Measurements from ENCODE around the gene PCCB.

PCCB gene

DNA sequence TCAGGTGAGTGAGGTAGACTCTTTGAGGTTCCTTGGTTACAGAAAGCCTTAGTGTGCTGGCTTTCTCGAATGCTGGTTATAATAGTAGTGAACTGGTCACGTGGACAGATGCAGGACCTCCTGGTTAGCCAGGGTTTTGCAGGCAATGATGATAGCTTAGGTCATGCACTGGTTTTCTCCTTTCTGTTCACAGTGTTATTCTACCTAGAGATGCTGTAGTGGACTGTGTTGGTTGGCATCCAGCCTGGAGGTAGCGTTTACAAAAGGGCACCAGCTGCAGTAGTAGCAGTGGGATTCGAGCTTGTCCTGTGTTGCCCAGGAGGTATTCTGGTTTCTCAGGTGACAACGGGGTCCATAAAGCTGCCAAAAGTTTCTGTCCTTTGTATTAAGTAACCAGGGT, 27.0 kb downstream of the PCCB start:
- peaks cover 0 to 2% (median 0%) of the 10 kb centered on the region in 4 donors for H3K4me1 ChIP-seq
- TF ChIP-seq, protein P1, sequence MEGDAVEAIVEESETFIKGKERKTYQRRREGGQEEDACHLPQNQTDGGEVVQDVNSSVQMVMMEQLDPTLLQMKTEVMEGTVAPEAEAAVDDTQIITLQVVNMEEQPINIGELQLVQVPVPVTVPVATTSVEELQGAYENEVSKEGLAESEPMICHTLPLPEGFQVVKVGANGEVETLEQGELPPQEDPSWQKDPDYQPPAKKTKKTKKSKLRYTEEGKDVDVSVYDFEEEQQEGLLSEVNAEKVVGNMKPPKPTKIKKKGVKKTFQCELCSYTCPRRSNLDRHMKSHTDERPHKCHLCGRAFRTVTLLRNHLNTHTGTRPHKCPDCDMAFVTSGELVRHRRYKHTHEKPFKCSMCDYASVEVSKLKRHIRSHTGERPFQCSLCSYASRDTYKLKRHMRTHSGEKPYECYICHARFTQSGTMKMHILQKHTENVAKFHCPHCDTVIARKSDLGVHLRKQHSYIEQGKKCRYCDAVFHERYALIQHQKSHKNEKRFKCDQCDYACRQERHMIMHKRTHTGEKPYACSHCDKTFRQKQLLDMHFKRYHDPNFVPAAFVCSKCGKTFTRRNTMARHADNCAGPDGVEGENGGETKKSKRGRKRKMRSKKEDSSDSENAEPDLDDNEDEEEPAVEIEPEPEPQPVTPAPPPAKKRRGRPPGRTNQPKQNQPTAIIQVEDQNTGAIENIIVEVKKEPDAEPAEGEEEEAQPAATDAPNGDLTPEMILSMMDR (IDR thresholded peaks at IDR 0.05), result no peak
- DNase-seq, result no peak
- H3K4me3 ChIP-seq, result no peak overlapping the region
- H3K27me3 ChIP-seq, result no peaks in the 10 kb centered on the region
- H3K27ac ChIP-seq, result no peak overlapping the region
- intact Hi-C loops (cut with DNase I; ENCODE audit: low total_unique reads), result no loop called here
- H3K9me3 ChIP-seq, result peaks cover 6 to 12% (median 6%) of the 10 kb centered on the region in 3 donors
- peaks cover 41 to 51% (median 48%) of the 10 kb centered on the region in 3 donors for H3K36me3 ChIP-seq

DNA sequence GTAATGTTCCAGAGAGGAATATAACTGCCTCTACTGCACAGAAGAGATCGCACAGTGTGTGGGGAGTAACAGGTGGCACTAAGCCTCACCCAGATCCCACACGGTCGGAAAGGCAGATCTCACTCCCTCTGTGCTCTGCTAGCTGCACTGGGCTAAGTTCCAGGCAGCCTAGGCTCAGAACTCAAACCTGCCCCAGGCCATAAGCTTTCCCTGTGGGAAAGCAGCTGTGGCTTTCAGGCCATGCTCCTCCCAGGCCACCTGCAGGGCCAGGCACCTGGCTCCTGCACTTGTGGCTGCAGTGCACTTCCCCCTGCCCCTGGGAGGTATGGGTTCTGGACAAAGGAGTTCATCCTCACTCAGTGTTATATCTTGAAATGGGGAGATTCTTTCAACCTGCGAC, 27.5 kb downstream of the PCCB start:
- Histone ChIP-seq H3K4me1 (peaks cover 0 to 6% (median 0%) of the 10 kb centered on the region in 4 donors), H3K4me3 (no peak overlapping the region), H3K27ac (no peak overlapping the region), H3K27me3 (no peaks in the 10 kb centered on the region), H3K36me3 (peaks cover 41 to 51% (median 48%) of the 10 kb centered on the region in 3 donors), H3K9me3 (peaks cover 6 to 12% (median 6%) of the 10 kb centered on the region in 3 donors)
- no peak for DNase-seq
- TF ChIP-seq, protein P1 (IDR thresholded peaks at IDR 0.05), result no peak
- intact Hi-C loops (cut with DNase I; ENCODE audit: low total_unique reads), result no loop called here

DNA sequence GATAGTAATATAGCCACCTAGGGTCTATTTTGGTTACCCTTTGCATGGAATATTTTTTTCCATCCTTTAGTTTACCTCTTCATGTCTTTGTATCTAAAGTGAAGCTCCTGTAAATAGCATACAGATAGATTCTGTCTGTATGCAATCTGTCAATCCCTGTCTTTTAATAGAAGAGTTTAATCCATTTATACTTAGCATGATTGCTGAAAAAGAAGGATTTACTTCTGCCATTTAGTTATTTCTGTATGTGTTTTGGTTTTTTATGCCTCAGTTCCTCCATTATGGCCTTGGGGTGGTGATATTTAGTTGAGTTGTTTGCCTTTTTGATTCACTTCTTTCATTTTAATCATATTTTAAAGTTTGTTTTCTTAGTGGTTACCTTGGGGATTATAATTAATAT, 29.0 kb downstream of the PCCB start:
- intact Hi-C loops (cut with DNase I; ENCODE audit: low total_unique reads), result no loop called here
- peaks cover 45 to 55% (median 48%) of the 10 kb centered on the region in 3 donors for H3K36me3 ChIP-seq

GRCh38 chr3:136280961-136281360, 30.8 kb downstream of the PCCB start:
- Histone ChIP-seq H3K36me3 (peaks cover 59 to 66% (median 63%) of the 10 kb centered on the region in 3 donors), H3K27ac (no peak overlapping the region), H3K4me3 (no peak overlapping the region), H3K27me3 (no peaks in the 10 kb centered on the region), H3K9me3 (peaks cover 6 to 12% (median 6%) of the 10 kb centered on the region in 3 donors), H3K4me1 (peaks cover 0 to 6% (median 0%) of the 10 kb centered on the region in 4 donors)
- TF ChIP-seq, protein P1 (IDR thresholded peaks at IDR 0.05), result no peak
- intact Hi-C loops (cut with DNase I; ENCODE audit: low total_unique reads), result no loop called here
- no peak for DNase-seq

More for the DNA sequence above, 29.0 kb downstream of the PCCB start:
- H3K4me1 ChIP-seq, result peaks cover 0 to 6% (median 0%) of the 10 kb centered on the region in 4 donors
- no peaks in the 10 kb centered on the region for H3K27me3 ChIP-seq
- H3K27ac ChIP-seq, result no peak overlapping the region
- H3K4me3 ChIP-seq, result no peak overlapping the region
- TF ChIP-seq, protein P1 (IDR thresholded peaks at IDR 0.05), result no peak
- H3K9me3 ChIP-seq, result peaks cover 6 to 12% (median 6%) of the 10 kb centered on the region in 3 donors
- no peak for DNase-seq

- no peak overlapping the region for H3K27ac ChIP-seq
- no peak for DNase-seq
- TF ChIP-seq, protein P1 (IDR thresholded peaks at IDR 0.05), result no peak
Measured at GRCh38 chr3:136281966-136282520, 31.9 kb downstream of the PCCB start.

More at GRCh38 chr3:136281966-136282520, 31.9 kb downstream of the PCCB start:
- H3K9me3 ChIP-seq, result peaks cover 6 to 12% (median 6%) of the 10 kb centered on the region in 3 donors
- peaks cover 0 to 6% (median 0%) of the 10 kb centered on the region in 4 donors for H3K4me1 ChIP-seq
- H3K36me3 ChIP-seq, result peaks cover 52 to 62% (median 56%) of the 10 kb centered on the region in 3 donors
- no peaks in the 10 kb centered on the region for H3K27me3 ChIP-seq
- no peak overlapping the region for H3K4me3 ChIP-seq
- intact Hi-C loops (cut with DNase I; ENCODE audit: low total_unique reads), result no loop called here

Data from tibial artery (tissue), 4 donors.